Heart left ventricle (tissue), 13 donors: Measurements from ENCODE around the gene CHST11.

Experiments
- CTCF ChIP-seq, 12 donors: fragments of 200-600 bp; sonication (generic) in 4 of 12; IDR thresholded peaks; one replicate each; pipeline versions ENCODE4 v1.5.0 to v1.8.0; 2018 to 2022; ENCODE audit warnings: antibody characterized with exemption in 12 of 12, mild to moderate bottlenecking in 5 of 12
- POLR2A ChIP-seq, 2 donors: fragments of 450-650 bp; IDR thresholded peaks; one replicate each; pipeline ENCODE4 v1.6.1; 2017; ENCODE audit warnings: antibody characterized with exemption in 2 of 2, mild to moderate bottlenecking in 2 of 2, moderate library complexity in 2 of 2
- donor health status: ischemic (EF 13 %, LVEDD 7.1; RV severe dilation, severe dysfunction).
- donor health status: DM: no; HTN: yes; CAD: no.
- donor health status: DM: no; HTN: no; CAD: no.
- donor health status: ischemic (EF 25% LVEDD 6.9; RV normal size, moderate dysfunction).
- donor health status: ischemic (EF 25% LVEDD 5.7; RV mildly dilated, moderate dysfunction).
- donor health status: ischemic (EF 35%, LVEDD 5.7; RV mildly dilated, moderate dysfunction).
- donor health status: nonischemic (EF 11% LVEDD 7.7; RV severe dilation, severe dysfunction).
- donor health status: DM: yes; HTN: yes; CAD: no.
- donor health status: PGD.
- donor health status: ischemic (EF 29% LVEDD 5.4; RV normal size, mild dysfunction).
- donor health status: nonischemic (EF 23%, LVEDD 6.1; RV moderate dilation, normal function).

GRCh38 chr12:104485651-104486362 lies 29.1 kb downstream of the CHST11 start:
- no peak for TF ChIP-seq POLR2A (IDR thresholded peaks at IDR 0.05)
- TF ChIP-seq CTCF (IDR thresholded peaks at IDR 0.05) = no peak
